ENCODE results near the gene C5orf24.
A peak's percentile ranks its signal among the peaks of the same experiment; 100 is the strongest.
"Not testable (repeated sequence)": the region's sequence is repeated elsewhere in the genome, so short reads cannot be mapped to it uniquely, and the experiment has no call there.

Gene C5orf24

DNA sequence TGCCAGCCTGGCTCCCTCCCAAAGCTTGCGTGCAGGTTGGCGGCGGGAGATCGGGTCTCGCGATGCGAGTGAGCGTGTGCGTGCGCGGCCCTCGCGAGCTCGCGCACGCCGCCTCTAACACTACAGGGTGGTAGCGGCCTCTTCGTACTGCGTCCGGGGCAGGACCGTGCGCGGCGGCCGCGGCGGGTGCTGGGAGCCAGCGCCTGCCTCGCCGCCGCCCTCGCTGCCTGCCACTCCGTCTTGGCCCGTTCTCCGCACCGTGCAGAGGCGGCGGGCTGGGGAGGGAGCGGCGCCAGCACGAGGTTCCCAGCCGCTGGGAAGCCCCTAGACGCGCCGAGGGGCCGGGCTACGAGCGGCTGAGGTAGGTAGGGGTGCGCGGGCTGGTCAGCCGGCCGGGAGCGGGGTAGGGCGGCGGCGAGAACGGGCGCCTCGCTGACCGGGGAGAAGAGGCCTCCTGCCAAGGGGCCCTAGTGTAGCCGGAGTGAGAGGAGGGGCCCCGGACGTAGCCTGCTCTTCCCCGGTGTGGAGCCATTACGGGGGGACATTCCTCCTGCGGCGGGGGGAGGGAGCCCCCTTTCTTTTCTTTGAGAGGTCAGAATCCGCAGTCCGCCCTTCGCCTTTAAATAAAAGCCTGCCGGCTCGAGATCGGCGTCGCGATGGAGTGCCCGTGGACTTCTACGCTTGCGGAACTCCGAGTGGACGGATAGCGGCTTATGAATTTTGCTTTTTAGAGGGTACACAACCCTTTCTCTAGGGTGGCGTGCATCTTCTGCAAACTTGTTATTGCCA, at the start of gene C5orf24:
TSS of gene C5orf24 (plus strand) at position 117 of the 789 bp plus-strand sequence. CDS start 8,933 bp downstream, outside the sequence.
- DNase-seq: peak; percentile 92 to 94

GRCh38 chr5:134798468-134798867, 47.3 kb upstream of the C5orf24 start:
- DNase-seq: no peak

- no peak for DNase-seq
Measured at GRCh38 chr5:134803821-134804220, 41.9 kb upstream of the C5orf24 start.

DNA sequence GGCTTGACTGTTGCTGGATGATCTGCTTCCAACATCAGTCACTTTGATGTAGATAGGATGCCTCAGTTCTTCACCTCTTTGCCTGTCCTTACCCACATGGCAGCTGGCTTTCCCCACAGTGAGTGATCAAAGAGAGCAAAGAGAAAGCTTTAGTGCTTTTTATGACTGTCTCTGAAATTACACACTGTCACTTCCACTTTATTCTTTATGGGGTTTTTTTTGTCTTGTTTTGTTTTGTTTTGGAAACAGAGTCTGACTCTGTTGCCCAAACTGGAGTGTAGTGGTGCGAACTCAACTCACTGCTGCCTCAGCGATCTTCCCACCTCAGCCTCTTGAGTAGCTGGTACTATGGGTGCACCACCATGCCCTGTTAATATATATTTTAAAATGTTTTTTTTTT, 32.4 kb upstream of the C5orf24 start:
- no peak for DNase-seq

GRCh38 chr5:134813827-134814226, 31.9 kb upstream of the C5orf24 start:
- DNase-seq: peak; percentile 55 to 85

GRCh38 chr5:134817006-134817405, 28.8 kb upstream of the C5orf24 start:
- DNase-seq: no peak

GRCh38 chr5:134818776-134819175, 27.0 kb upstream of the C5orf24 start:
- DNase-seq: no peak

DNA sequence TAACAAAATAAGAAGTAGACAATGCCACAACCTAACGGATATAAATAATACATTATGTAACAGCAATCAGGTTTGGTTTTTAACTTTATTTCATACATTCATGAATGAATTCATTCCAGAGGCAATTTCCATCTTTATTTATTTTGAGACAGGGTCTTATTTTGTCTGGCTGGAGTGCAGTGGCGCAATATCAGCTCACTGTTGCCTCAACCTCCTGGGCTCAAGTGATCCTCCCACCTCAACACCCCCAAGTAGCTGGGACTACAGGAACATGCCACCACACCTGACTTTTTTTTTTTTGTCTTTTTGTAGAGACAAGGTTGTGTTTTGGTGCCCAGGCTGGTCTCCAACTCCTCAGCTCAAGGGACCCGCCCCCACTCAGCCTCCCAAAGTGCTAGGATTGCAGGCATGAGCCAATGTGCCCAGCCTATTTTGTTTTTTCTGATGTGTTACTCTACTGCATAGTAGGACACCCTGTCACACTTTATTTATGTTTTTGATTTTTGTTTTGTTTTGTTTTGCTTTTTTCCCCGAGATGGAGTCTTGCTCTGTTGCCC, 26.3 kb upstream of the C5orf24 start:
- DNase-seq: no peak

GRCh38 chr5:134821841-134822240, 23.9 kb upstream of the C5orf24 start:
- DNase-seq: no peak

DNA sequence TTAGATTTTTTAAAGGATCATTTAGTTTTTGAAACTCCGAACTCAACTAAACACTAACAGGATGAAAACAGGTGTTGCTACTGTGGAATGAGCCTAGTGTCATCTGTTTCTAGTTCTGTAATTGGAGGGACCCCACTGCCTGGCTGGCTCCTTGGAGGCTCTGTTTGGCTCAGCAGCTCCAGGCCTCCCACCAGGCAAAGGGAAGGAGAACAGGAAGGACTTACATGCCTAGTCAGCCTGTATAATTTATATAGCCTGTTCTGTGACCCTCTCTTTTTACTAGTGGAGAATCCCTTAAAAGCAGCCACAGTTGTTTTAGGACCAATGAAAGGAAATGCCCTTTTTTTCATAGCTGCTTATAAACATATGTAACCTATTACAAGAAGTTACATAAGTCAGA, 21.1 kb upstream of the C5orf24 start:
- no peak for DNase-seq

DNA sequence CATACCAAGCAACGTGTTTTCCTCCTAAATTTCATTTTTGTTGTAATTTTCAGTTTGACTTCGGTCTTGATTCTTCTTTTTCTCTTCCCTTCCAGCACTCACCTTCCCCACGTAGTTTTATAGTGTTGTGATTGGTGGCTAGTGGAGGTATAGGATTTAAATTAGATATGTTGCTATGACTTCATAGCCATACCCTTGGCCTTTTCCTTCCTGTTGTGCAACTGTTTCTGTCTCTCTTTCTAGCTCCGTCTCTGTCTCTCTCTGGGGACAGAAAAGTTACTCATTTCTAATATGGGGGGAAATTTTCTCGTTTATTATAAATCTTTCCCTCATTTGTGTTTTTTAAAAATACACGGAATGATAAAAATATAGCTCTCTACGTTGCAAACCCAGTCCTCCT, 20.6 kb upstream of the C5orf24 start:
- DNase-seq: peak; percentile 27 to 35

DNA sequence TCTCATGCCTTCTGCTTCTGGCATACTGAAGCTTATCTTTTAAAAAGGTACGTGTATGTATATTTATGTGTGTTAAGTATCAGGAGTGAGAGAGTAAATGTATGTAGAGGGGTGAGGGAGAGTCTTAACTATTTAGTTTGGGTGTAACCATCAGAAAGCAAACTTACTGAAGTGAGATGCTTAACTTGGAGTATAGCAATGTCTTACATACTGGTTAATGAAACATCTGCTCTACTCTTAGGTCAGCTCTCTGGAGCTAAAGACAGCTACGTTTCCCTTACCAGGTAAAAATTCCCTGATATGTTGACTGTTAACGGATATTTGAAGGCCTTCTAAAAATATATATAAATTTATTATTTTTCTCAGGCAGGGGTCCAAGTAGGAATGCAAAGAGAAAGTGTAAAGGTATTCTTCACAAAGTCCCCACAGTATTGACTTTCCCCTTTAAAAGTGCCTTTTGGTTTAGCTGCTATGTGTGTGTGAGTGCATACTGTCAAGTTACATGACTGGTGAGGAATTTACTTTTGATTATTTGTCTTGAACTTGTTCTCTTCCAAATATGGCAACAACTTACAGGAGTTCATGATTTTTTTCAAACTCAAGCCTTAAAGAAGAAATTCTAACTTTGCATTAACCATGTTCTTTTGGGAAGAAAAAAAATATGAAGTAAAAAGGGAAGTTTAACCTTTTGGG, 12.3 kb upstream of the C5orf24 start:
- no peak for DNase-seq

DNA sequence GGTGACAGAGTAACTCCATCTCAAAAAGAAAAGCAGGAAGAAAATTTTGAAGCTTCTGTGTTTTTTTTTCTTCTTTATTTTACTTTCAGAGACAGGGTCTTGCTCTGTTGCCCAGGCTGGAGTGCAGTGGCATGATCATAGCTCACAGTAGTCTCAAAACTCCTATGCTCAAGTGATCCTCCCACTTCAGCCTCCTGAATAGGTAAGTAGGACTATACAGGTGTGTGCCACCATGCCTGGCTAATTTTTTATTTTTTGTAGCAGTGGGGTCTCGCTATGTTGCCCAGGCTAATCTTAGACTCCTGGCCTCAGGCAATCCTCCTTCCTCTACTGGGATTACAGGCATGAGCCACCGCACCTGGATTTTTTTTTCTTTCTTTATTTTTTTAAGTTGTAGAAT, 10.1 kb upstream of the C5orf24 start:
- no peak for DNase-seq

- no peak for DNase-seq
Measured at GRCh38 chr5:134837530-134838181, 8.1 kb upstream of the C5orf24 start.

DNA sequence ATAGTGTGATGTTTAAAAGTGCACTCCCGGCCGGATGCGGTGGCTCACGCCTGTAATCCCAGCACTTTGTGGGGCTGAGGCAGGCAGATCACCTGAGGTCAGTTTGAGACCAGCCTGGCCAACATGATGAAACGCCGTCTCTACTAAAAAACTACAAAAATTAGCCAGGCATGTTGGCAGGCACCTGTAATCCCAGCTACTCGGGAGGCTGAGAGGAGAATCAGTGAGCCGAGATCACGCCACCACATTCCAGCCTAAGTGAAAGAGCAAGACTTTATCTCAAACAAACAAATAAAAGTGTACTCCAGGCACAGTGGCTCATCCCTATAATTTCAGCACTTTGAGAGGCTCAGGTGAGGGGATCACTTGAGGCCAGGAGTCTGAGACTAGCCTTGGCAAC, 7.4 kb upstream of the C5orf24 start:
- not testable (repeated sequence) for DNase-seq

GRCh38 chr5:134840811-134841210, 5.0 kb upstream of the C5orf24 start:
- no peak for DNase-seq

DNA sequence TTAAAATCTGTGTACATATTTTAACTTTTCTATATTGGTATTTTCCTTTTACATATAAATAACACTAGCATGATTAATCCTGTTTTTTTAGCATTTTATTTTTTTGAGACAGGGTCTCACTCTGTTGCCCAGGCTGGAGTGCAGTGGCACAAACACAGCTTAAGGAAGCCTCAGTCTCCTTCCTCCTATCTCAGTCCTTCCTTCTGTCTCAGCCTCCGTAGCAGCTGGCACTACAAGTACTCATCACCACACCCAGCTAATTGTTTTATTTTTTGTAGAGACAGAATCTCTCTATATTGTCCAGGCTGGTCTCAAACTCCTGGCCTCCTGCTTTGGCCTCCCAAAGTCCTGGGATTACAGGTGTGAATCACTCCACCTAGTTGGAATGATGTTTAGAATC, 1.5 kb upstream of the C5orf24 start:
- no peak for DNase-seq

DNA sequence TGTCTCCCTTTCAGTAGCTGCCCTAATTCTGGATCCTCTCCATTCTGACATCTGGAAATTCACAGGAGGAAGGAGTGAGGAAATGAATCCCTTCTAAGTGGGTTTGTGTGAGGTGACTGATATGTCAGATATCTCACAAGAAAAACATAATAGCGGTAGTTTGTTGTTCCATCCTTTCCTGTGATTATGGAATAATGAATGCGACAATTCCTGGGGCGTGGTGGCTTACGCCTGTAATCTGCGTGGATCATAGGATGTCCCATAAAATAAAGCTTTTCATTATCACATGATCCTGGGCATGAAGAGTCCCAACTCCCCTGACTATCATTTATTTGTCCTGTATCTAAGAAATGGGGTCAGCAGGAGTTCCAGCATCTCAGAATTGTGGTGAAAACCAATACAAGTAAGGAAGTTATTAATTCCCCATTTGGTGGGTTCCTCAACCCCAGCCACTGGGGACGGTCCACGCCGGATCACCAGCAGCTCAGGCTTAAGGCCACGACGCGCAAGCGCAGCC, 375 bp upstream of the C5orf24 start:
- DNase-seq: no peak

DNA sequence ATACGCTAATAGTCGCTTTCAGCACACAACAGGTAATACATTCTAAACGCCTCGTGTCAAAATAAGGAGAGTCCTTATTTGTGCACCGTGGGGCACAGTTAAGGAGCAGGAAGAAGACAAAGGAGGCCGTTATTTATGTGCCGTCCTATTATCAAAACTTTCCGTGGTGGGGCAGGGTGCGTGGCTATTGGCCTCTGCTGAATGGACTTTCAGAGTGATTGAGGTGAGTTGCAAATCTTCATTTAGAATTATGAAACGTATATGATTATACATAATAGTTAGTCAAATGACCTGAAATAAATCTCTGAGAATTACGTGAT, 833 bp downstream of the C5orf24 start:
- DNase-seq: peak in 1 of 2 experiments; percentile 24

DNA sequence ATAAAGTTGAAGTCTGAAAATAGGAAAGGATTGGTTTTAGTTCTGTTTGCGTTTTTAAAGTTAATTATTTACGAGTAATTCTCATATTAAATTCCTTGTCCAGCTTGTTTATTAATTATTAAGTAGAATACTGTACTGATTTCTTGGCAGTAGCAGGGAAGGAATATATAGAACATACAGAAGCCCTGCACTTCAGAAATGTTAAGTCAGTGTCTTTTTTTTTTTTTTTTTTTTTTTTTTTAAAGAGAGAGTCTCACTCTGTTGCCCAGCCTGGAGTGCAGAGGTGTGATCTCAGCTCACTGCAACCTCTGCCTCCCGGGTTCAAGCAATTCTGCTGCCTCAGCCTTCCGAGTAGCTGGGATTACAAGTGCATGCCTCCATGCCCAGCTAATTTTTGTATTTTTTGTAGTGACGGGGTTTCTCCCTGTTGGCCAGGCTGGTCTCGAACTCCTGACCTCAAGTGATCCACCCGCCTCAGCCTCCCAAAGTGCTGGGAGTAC, 3.7 kb downstream of the C5orf24 start:
- DNase-seq: not testable (repeated sequence)

GRCh38 chr5:134851307-134851923, 5.6 kb downstream of the C5orf24 start:
- DNase-seq: peak; percentile 40 to 42

- not testable (repeated sequence) for DNase-seq
Measured at GRCh38 chr5:134856465-134856864, 10.7 kb downstream of the C5orf24 start.

GRCh38 chr5:134857401-134857800, 11.6 kb downstream of the C5orf24 start:
- DNase-seq: no peak
